H1 (cell line): ENCODE data around the gene COL6A2. TPM values are rescaled to one million over a fixed set of nuclear protein-coding genes. Genes with fewer than 3 reads are reported as not detected.

Experiments used
- ASH2L ChIP-seq: fragments of 200-600, 300-600 bp; sonication (generic); IDR thresholded peaks from one replicate; pipeline ENCODE4 v1.7.1; 2017; ENCODE audit warnings: low read length
- ATF3 ChIP-seq: IDR thresholded peaks from 2 replicates; pipeline ENCODE4 v1.6.1; 2011; ENCODE audit warnings: low read depth, mild to moderate bottlenecking, low read length; ENCODE audit not compliant: insufficient read depth
- NRF1 ChIP-seq: IDR thresholded peaks from 2 replicates; pipeline ENCODE4 v1.6.1; 2011; ENCODE audit warnings: mild to moderate bottlenecking, low read depth, low read length, improper control_type of control experiment
- TCF12 ChIP-seq: IDR thresholded peaks from 2 replicates; pipeline ENCODE4 v1.6.1; 2011; ENCODE audit warnings: low read depth, mild to moderate bottlenecking, low read length
- polyA plus RNA-seq, 7 experiments: library from polyadenylated mRNA; depleted of rRNA in 3 of 7; stranded (reverse) in 5 of 7; unstranded in 2 of 7; fragments of >200 nt in 5 of 7; fragments of 200-250 nt in 2 of 7; gene quantifications; 1 replicate in 5 of 7; 2 replicates in 1 of 7; 4 replicates in 1 of 7; pipeline versions ENCODE4 v1.2.1 to v1.2.3, GENCODE V29; 2011 to 2013; ENCODE audit warnings: missing spikeins in 2 of 7, mixed read lengths in 2 of 7
- total RNA-seq: library from RNA; stranded (reverse); fragmentation: NEBNext Ultra II Directional; extraction: Animal tissue kit (Norgen Biotek cat#: 25700); gene quantifications from 2 replicates; pipeline ENCODE4 v1.2.1, GENCODE V29; 2021

COL6A2 gene
- total and polyA plus RNA-seq, 2 of the 8 experiments (the other 6 are each of a cell fraction or from before 2014, with no cell fraction given) = 60.1 to 62.7 TPM

- TF ChIP-seq ATF3 (no peak), NRF1 (no peak), ASH2L (no peak), TCF12 (no peak)
These were observed 17.5 kb upstream of the COL6A2 start (continued) for GRCh38 chr21:46080171-46081021.
